EL (cell line): ENCODE results near the gene PRAMEF15.
A peak's percentile ranks its signal among the peaks of the same experiment; 100 is the strongest.
"Not testable (repeated sequence)": the region's sequence is repeated elsewhere in the genome, so short reads cannot be mapped to it uniquely, and the experiment has no call there.

Experiments
- DNase-seq: peaks from one replicate; pipeline ENCODE4 v3.0.0-alpha.2; 2016

The PRAMEF15 gene

GRCh38 chr1:13315281-13315680 is at the start of gene PRAMEF15:
PRAMEF15 (plus strand) TSS chr1:13315581; CDS start chr1:13318408, 2,827 bp downstream.
- DNase-seq: not testable (repeated sequence)

DNA sequence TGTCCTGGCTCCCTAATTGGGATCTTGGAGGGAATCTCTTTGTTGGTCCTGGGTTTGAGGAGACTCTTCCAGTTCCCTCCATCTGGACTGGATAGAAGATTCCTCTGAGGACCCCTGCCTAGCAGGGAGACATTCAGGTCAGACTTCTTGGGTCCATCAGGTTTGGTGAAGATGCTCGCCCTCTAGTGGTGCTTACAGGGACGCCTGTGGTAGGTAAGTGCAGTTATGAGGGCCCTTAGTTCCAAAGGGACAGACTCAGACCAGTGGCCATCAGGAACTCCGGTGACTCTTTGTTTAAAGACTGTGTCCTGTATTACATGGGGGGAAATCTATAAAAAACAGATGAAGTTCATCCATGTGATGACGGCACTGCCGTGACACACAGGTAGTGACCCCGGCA is 38.4 kb upstream of the PRAMEF15 start:
- DNase-seq: not testable (repeated sequence)

DNA sequence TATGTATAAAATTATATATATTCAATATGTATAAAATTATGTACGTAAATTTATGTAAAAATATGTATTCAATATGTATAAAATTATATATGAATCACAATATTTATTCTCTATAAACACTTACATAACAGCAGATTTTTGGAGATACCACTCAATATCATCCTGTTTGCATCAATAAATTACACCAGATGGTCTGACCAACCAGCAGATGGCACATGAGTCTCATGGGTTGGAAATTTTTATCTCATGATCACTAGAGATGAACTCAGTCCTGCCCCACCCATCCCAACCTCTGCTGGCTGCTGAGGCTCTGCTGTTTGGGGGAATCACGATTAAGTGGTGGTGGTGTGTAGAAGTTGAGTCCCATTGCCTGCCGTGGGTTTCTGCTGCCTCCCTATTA is 35.8 kb upstream of the PRAMEF15 start:
- DNase-seq: not testable (repeated sequence)

GRCh38 chr1:13285037-13285436 is 30.3 kb upstream of the PRAMEF15 start, which contains the start of gene PRAMEF8:
PRAMEF8 (minus strand) TSS chr1:13285137; CDS start chr1:13284091, 1,046 bp downstream.
- not testable (repeated sequence) for DNase-seq

DNA sequence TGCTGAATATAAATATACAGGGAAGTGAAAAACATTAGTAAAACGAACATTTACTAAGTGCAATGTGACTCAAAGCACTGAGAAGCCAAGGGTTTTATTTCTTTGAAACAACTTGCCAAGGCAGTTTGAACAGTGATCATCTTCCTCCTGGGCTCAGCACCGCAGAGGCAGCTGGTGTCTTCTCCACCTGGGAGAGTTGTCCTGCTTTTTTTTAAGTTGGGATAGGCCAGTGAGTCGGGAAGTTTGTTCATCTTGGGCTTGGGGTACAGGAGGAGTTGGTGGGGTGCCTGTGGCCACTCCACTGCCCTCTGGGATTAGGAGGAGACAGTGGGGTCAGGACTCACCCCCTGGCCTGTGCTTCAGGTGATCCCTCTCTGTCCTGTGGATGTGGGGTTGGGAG is 26.4 kb upstream of the PRAMEF15 start:
- DNase-seq: not testable (repeated sequence)

GRCh38 chr1:13297216-13297931 is 18.0 kb upstream of the PRAMEF15 start:
- DNase-seq: not testable (repeated sequence)

DNA sequence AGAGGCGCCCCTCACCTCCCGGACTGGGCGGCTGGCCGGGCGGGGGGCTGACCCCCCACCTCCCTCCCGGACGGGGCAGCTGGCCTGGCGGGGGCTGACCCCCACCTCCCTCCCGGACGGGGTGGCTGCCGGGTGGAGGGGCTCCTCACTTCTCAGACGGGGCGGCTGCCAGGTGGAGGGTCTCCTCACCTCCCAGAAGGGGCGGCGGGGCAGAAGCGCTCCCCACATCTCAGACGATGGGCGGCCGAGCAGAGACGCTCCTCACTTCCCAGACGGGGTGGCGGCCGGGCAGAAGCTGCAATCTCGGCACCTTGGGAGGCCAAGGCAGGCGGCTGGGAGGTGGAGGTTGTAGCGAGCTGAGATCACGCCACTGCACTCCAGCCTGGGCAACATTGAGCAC is 16.7 kb upstream of the PRAMEF15 start:
- DNase-seq: not testable (repeated sequence)

DNA sequence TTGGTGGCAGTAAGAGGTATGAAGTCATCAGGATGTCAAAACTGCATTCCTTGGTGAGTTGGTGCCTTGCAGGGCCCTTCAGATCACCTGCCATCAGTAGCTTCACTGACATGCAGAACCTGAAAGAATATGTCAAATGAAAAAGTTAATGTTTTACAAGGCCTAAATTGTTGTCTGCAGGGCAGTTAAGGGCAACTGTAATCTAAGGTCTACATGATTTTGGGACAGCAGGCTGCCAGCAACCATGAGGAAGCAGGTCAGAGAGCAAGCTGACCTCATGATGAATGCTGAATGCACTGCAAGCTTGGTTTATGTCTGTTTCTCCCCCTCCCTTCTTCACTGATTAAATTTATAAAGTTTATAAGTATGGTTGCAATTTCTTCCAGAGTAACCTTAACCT is 13.2 kb upstream of the PRAMEF15 start:
- not testable (repeated sequence) for DNase-seq

DNA sequence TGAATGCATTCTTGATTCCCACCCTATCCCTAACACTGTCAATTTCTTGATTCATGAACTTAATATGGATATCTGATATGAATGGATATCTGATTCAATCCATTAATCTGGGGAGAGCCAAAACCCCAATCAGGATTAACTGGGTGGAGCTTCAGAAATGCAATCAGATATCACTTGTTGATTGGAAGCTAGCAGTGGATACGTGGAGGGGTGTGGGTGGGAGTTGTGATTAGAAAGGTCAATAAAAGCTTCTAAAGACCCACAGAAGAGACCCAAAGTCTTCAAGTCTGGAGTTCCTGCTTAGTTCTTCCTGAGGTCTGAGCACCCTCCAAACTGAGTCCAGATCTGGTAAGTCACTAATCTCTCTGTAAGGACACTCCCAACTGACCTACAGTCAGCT is 12.1 kb upstream of the PRAMEF15 start, which contains the start of gene PRAMEF33:
TSS of gene PRAMEF33 (plus strand) at position 301 of the 400 bp plus-strand sequence. CDS start 2,416 bp downstream, outside the sequence.
- not testable (repeated sequence) for DNase-seq

GRCh38 chr1:13342496-13342895 is 27.1 kb downstream of the PRAMEF15 start:
- DNase-seq: not testable (repeated sequence)

DNA sequence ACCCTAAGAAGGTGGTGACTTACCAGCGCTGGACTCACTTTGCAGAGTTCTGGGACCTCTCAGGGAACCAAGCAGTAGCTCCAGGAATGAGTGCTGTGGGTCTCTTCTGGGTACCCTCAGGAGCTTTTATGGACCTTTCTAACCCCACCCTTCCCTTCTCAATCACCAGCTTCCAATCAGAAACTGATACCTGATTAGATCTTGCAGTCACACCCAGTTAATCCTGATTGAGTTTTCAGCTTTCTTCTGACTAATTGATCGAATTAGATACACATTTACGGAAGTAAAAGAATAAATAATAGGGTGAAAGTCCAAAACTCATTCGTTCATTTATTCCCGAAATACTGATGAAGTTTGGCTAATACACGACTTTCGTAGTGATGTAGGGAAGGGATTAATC is 31.7 kb downstream of the PRAMEF15 start, which contains the start of gene PRAMEF14:
TSS of gene PRAMEF14 (minus strand) at position 101 of the 400 bp plus-strand sequence. CDS start 1,820 bp downstream, outside the sequence.
- not testable (repeated sequence) for DNase-seq

- not testable (repeated sequence) for DNase-seq
These were observed 38.1 kb downstream of the PRAMEF15 start for GRCh38 chr1:13353476-13353875.

GRCh38 chr1:13354475-13354874 is 39.1 kb downstream of the PRAMEF15 start:
- DNase-seq: not testable (repeated sequence)

- peak; percentile 13 for DNase-seq
These were observed 41.4 kb downstream of the PRAMEF15 start for GRCh38 chr1:13356774-13357173.

DNA sequence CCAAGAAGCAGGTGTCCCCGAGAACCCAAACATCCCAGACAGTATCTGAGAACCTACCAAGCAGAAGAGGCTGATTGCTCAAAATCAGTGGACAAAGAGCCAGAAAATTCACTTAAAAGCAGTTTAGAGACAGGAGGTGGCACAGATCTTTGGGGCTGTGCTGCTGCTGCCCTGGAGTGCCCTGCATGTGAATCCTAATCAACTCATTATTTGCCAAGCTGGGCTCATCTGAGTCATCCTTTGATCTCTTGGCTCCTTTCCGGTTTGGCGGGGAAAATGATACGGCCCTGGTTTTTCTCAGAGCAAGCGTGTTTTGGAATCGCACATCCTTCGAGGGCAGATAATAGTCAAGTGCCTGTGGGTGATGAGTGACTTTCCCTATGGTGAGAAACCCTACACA is 47.0 kb downstream of the PRAMEF15 start:
- not testable (repeated sequence) for DNase-seq

DNA sequence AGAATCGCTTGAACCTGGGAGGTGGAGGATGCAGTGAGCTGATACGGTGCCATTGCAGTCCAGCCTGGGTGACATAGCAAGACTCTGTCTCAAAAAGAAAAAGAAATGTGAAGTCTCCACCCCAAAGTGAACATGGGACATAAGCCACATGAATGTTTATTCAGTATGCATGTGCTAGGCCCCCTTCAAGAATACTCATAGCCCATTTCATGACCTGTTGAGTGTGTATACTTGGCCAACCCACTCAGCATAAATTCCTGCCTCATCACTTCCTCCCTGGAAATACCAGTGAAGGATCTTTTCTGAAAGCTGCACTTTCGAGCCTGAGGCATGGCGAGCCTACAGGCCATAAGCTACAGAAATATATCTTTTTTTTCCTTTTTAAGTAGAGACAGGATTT is 49.5 kb downstream of the PRAMEF15 start:
- DNase-seq: not testable (repeated sequence)

GRCh38 chr1:13366536-13366935 is 51.2 kb downstream of the PRAMEF15 start:
- not testable (repeated sequence) for DNase-seq

DNA sequence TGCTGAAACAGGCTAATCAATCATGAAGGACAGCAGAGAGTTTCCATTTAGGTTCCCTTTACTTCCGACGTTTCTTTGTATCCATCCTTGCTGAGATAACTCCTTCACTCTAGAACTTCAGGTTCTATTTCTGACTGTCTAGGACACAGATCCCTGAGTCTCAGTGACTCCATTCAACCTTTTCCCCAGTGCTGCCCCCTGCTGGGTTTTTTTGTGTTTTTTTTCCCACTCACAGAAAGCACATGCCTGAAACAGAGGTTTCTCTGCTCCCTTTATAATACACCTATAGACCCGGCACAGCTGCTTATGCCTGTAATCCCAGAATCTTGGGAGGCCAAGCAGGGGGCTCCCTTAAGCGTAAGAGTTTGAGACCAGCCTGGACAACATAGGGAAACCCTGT is 53.2 kb downstream of the PRAMEF15 start:
- not testable (repeated sequence) for DNase-seq
